Measurements from ENCODE around the gene SGSM2. TPM values are rescaled to one million over a fixed set of nuclear protein-coding genes. Genes with fewer than 3 reads are reported as not detected.
A peak's percentile ranks its signal among the peaks of the same experiment; 100 is the strongest.

Gene SGSM2
- total RNA-seq, 1 donor, result 29.8 TPM

DNA sequence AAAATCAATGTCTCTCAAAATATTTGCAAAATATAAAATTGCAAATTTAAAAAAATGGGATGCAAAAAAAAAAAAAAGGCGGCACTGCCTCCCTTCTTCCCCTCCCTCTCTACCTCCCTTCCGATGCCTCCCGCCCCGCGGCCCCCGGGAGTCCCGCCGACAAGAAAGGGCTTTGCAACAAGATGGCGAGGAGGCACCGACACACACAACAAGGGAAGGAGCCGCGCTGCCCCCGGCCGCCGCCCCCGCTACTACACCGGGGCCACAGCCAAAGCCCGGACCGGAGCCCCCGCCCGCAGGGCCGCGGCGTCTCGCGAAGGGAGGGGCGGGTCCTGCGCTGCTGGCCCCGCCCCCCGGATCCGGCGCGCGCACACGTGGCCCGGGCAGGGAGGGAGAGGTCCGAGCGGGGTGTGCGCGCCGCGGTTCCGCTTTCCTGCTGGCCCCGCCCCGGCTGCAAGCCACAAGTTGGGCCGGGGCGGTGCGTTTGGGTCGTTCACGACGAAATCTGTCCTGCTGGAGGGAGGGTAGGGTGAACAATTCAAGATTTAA lies 63.6 kb downstream of the SGSM2 start, which contains the start of gene MNT:
Gene MNT, minus strand, starts transcription at position 184 of the 549 bp plus-strand sequence. CDS start 348 bp downstream, outside the sequence.
- peak; percentile 97 for DNase-seq (ENCODE audit: low read depth)
- TF ChIP-seq CTCF (IDR thresholded peaks at IDR 0.05; ENCODE audit: insufficient read depth, low read depth, low read length), result no peak
- H3K4me3 ChIP-seq (ENCODE audit: low read depth, low read length), result peak within 1 kb of the TSS; percentile 97

- TF ChIP-seq CTCF (IDR thresholded peaks at IDR 0.05; ENCODE audit: insufficient read depth, low read depth, low read length), result no peak
- peak; percentile 100 for DNase-seq (ENCODE audit: low read depth)
- peak overlapping the region; percentile 66 for H3K4me3 ChIP-seq (ENCODE audit: low read depth, low read length)
Observed at GRCh38 chr17:2401426-2402221, 64.3 kb downstream of the SGSM2 start.

DNA sequence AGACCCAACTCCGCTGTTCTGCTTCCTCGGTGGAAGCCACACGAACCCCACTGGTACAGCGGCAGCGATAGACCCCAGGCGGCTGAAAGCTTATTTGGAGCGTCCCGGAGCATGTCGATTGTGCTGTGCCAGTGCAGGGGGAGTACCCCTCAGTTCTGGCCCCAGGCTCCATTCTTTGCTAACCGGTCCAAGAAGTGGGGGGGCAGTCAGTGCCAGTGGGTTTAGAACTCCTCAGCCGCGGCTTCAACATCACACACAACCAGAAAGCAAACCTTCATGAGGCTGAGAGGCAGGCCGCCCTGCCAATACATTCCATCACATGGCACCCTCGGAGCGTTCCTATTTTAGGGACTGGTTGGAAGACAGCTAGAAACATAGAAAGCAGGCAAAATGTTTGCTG lies 65.2 kb downstream of the SGSM2 start:
- no peak for DNase-seq (ENCODE audit: low read depth)
- peak overlapping the region; percentile 59 for H3K4me3 ChIP-seq (ENCODE audit: low read depth, low read length)
- TF ChIP-seq CTCF (IDR thresholded peaks at IDR 0.05; ENCODE audit: insufficient read depth, low read depth, low read length), result no peak

- no peak for TF ChIP-seq CTCF (IDR thresholded peaks at IDR 0.05; ENCODE audit: insufficient read depth, low read depth, low read length)
- DNase-seq (ENCODE audit: low read depth), result no peak
- H3K4me3 ChIP-seq (ENCODE audit: low read depth, low read length), result no peak overlapping the region
Observed at GRCh38 chr17:2403044-2403443, 65.7 kb downstream of the SGSM2 start.

DNA sequence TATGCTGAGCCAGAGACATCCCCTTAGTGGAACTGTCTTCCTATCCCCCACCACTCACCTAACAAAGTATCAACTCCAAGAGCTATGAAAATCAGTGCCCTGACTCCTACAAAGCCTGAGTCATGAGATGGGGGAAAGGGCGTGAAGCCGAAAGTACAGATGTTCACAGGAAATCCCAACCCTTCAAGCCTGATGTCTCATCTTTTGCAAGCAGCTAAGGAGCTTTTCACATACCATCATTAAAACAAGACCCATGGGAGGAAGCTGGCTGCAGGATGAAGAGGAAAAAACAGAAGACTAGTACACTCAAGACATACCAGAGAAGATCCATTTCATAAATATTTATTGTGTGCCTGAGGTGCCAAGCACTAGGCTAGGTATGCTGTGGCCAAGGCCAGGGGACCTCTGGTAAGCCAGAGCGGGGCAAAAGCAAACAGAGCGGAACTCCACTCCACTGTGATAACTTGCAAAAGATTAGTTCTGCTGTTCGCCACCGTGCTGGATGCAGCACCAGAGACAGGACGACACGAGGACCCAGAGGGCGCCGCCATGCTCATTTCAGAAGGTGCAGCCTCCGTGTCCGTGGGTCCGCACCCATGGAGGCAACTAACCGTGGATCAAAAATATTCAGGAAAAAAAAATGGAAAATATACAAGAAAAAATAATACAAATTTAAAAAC lies 68.1 kb downstream of the SGSM2 start:
- H3K4me3 ChIP-seq (ENCODE audit: low read depth, low read length), result no peak overlapping the region
- TF ChIP-seq CTCF (IDR thresholded peaks at IDR 0.05; ENCODE audit: insufficient read depth, low read depth, low read length), result no peak
- DNase-seq (ENCODE audit: low read depth), result peak; percentile 96

DNA sequence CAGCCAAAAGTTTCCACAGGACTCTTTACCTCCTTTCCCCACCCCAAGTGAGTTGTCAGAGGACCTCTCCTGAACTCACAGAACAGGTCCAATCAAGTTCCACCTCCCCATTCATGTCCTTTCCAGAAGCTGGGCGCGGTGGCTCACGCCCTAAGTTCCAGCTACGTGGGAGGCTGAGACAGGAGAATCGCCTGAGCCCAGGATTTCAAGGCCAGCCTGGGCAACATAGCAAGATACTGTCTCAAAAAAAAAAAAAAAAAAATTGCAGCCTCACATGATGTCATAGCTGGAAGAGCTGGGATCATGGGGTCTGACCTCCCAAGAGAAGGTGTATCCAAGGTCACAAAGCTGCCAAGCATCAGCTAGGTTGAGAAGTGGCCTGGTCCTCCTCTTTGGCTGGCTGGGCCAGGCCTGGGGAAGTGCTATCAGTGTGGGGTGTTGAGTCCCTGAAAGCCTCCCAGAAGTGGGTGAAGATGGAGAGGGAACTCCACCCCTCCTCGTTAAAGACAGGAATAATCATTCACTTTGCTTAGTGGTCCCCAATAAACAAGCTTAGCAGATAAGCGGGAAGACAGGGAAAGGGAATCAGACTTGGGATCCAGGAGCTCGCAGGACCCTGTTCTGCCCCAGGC lies 69.1 kb downstream of the SGSM2 start:
- DNase-seq (ENCODE audit: low read depth), result no peak
- no peak for TF ChIP-seq CTCF (IDR thresholded peaks at IDR 0.05; ENCODE audit: insufficient read depth, low read depth, low read length)
- H3K4me3 ChIP-seq (ENCODE audit: low read depth, low read length), result no peak overlapping the region

Data from fibroblast of villous mesenchyme (primary cell).